ENCODE measurements around the gene CRMP1. TPM values are rescaled to one million over a fixed set of nuclear protein-coding genes. Genes with fewer than 3 reads are reported as not detected.

CRMP1 gene
- total RNA-seq, 1 experiment from 2014 or later: not detected

- Histone ChIP-seq H3K9me2 (replicated peaks; ENCODE audit: low read length) (no peaks in the 10 kb centered on the region), H3K4me3 (ENCODE audit: low read length) (no peak overlapping the region), H3K4me1 (ENCODE audit: insufficient read depth, low read length) (peaks cover 13% of the 10 kb centered on the region), H3F3A (ENCODE audit: low read length, unreplicated experiment) (peaks cover 5% of the 10 kb centered on the region), H4K20me1 (ENCODE audit: low read length) (no peaks in the 10 kb centered on the region), H3K4me2 (ENCODE audit: low read length) (no peak overlapping the region), H3K27ac (ENCODE audit: low read length) (no peak overlapping the region), H3K27me3 (ENCODE audit: low read length) (no peaks in the 10 kb centered on the region), H3K9me3 (ENCODE audit: low read length) (no peaks in the 10 kb centered on the region), H3K36me3 (ENCODE audit: low read depth, low read length) (peaks cover 11% of the 10 kb centered on the region), H3K9ac (ENCODE audit: low read length) (no peak overlapping the region), H2AFZ (ENCODE audit: low read length) (no peak overlapping the region), H3K79me2 (ENCODE audit: low read length) (no peaks in the 10 kb centered on the region)
- no TSS peak for BruUV-seq (replicated peaks)
- TF ChIP-seq EZH2phosphoT487 (IDR thresholded peaks at IDR 0.05; ENCODE audit: borderline replicate concordance, low read length): no peak
- no peak for TF ChIP-seq EZH2 (IDR thresholded peaks at IDR 0.05; ENCODE audit: low read length, unreplicated experiment)
- no peak for TF ChIP-seq CTCF (conservative IDR thresholded peaks at IDR 0.05; ENCODE audit: low read depth, low read length)
- ChIA-PET POLR2A (ENCODE audit: unreplicated experiment) (no interaction called here), CTCF (no interaction called here)
- intact Hi-C loops (cut with micrococcal nuclease): no loop called here
- no peak for DNase-seq
- ATAC-seq: no peak
These were observed 109.9 kb downstream of the CRMP1 start for GRCh38 chr4:5782829-5783476.

GRCh38 chr4:5781691-5782090 lies 111.2 kb downstream of the CRMP1 start:
- CTCF ChIA-PET: no interaction called here
- ATAC-seq: no peak
- Histone ChIP-seq H3K4me2 (ENCODE audit: low read length) (no peak overlapping the region), H3K36me3 (ENCODE audit: low read depth, low read length) (peaks cover 9% of the 10 kb centered on the region), H3K9me3 (ENCODE audit: low read length) (no peaks in the 10 kb centered on the region), H3K4me1 (ENCODE audit: insufficient read depth, low read length) (peaks cover 13% of the 10 kb centered on the region), H4K20me1 (ENCODE audit: low read length) (no peaks in the 10 kb centered on the region), H3K4me3 (ENCODE audit: low read length) (no peak overlapping the region), H3K9me2 (replicated peaks; ENCODE audit: low read length) (no peaks in the 10 kb centered on the region), H3F3A (ENCODE audit: low read length, unreplicated experiment) (peaks cover 5% of the 10 kb centered on the region), H3K9ac (ENCODE audit: low read length) (no peak overlapping the region), H3K79me2 (ENCODE audit: low read length) (no peaks in the 10 kb centered on the region), H2AFZ (ENCODE audit: low read length) (no peak overlapping the region), H3K27me3 (ENCODE audit: low read length) (no peaks in the 10 kb centered on the region), H3K27ac (ENCODE audit: low read length) (no peak overlapping the region)
- intact Hi-C loops (cut with micrococcal nuclease): no loop called here
- no peak for DNase-seq
- POLR2A ChIA-PET (ENCODE audit: unreplicated experiment): no interaction called here
- TF ChIP-seq EZH2phosphoT487 (IDR thresholded peaks at IDR 0.05; ENCODE audit: borderline replicate concordance, low read length): no peak
- TF ChIP-seq CTCF (conservative IDR thresholded peaks at IDR 0.05; ENCODE audit: low read depth, low read length): no peak
- TF ChIP-seq EZH2 (IDR thresholded peaks at IDR 0.05; ENCODE audit: low read length, unreplicated experiment): no peak
- BruUV-seq (replicated peaks): no TSS peak

- intact Hi-C loops (cut with micrococcal nuclease): no loop called here
- no peak for DNase-seq
- no peaks in the 10 kb centered on the region for H3K9me3 ChIP-seq (ENCODE audit: low read length)
- no peak for ATAC-seq
- H3F3A ChIP-seq (ENCODE audit: low read length, unreplicated experiment): peaks cover 4% of the 10 kb centered on the region
- no peak overlapping the region for H3K9ac ChIP-seq (ENCODE audit: low read length)
- no peak overlapping the region for H3K4me3 ChIP-seq (ENCODE audit: low read length)
- H3K27ac ChIP-seq (ENCODE audit: low read length): no peak overlapping the region
- CTCF ChIA-PET: no interaction called here
- no peaks in the 10 kb centered on the region for H4K20me1 ChIP-seq (ENCODE audit: low read length)
- TF ChIP-seq CTCF (conservative IDR thresholded peaks at IDR 0.05; ENCODE audit: low read depth, low read length) (no peak), EZH2phosphoT487 (IDR thresholded peaks at IDR 0.05; ENCODE audit: borderline replicate concordance, low read length) (no peak), EZH2 (IDR thresholded peaks at IDR 0.05; ENCODE audit: low read length, unreplicated experiment) (no peak)
- H3K36me3 ChIP-seq (ENCODE audit: low read depth, low read length): peaks cover 15% of the 10 kb centered on the region
- POLR2A ChIA-PET (ENCODE audit: unreplicated experiment): no interaction called here
- H3K9me2 ChIP-seq (replicated peaks; ENCODE audit: low read length): no peaks in the 10 kb centered on the region
- H3K27me3 ChIP-seq (ENCODE audit: low read length): no peaks in the 10 kb centered on the region
- BruUV-seq (replicated peaks): no TSS peak
- no peak overlapping the region for H3K4me2 ChIP-seq (ENCODE audit: low read length)
- H3K4me1 ChIP-seq (ENCODE audit: insufficient read depth, low read length): peaks cover 11% of the 10 kb centered on the region
- no peaks in the 10 kb centered on the region for H3K79me2 ChIP-seq (ENCODE audit: low read length)
- no peak overlapping the region for H2AFZ ChIP-seq (ENCODE audit: low read length)
These were observed 111.9 kb downstream of the CRMP1 start for GRCh38 chr4:5780831-5781480.

Measured in PC-3 (cell line).